Neural progenitor cell (in vitro differentiated cells): ENCODE data around the gene GAR1.

Source experiments
- EZH2phosphoT487 ChIP-seq: fragments of 200-600 bp; sonication (generic); IDR thresholded peaks from 2 replicates; pipeline ENCODE4 v1.6.1; 2017; ENCODE audit warnings: antibody characterized with exemption
- TF ChIP-seq, protein P1 (sequence below): fragments of 200-600 bp; sonication (generic); IDR thresholded peaks from 2 replicates; pipeline ENCODE4 v1.5.1; 2017; ENCODE audit warnings: antibody characterized with exemption, mild to moderate bottlenecking

DNA sequence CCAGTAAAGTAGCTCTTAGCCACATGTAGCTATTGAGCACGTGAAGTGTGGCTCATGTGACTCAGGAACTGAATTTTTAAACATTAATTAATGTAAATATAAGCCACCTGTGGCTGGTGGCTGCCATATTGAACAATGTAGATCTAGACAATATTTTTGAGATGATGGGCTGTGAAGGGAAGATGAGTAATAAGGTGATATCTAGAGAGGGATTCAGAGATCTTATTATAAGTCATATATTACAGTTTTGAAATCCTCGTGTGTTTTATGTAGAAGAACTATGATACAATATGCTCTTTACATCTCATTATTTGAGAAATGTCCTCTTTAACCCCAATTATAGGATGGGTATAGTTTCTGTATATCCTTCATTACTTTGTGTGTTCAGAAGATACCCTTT lies 5.6 kb downstream of the GAR1 start:
- TF ChIP-seq, protein P1, sequence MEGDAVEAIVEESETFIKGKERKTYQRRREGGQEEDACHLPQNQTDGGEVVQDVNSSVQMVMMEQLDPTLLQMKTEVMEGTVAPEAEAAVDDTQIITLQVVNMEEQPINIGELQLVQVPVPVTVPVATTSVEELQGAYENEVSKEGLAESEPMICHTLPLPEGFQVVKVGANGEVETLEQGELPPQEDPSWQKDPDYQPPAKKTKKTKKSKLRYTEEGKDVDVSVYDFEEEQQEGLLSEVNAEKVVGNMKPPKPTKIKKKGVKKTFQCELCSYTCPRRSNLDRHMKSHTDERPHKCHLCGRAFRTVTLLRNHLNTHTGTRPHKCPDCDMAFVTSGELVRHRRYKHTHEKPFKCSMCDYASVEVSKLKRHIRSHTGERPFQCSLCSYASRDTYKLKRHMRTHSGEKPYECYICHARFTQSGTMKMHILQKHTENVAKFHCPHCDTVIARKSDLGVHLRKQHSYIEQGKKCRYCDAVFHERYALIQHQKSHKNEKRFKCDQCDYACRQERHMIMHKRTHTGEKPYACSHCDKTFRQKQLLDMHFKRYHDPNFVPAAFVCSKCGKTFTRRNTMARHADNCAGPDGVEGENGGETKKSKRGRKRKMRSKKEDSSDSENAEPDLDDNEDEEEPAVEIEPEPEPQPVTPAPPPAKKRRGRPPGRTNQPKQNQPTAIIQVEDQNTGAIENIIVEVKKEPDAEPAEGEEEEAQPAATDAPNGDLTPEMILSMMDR = no peak
- no peak for TF ChIP-seq EZH2phosphoT487
